ENCODE data around the gene HADHB. TPM values are rescaled to one million over a fixed set of nuclear protein-coding genes. Genes with fewer than 3 reads are reported as not detected.
A peak's percentile ranks its signal among the peaks of the same experiment; 100 is the strongest.

The HADHB gene
- total RNA-seq = 1,332 TPM
- long read RNA-seq, transcript HADHB-202 (14 exons, 1,588 nt) = minor isoform, 6 of 2,714 reads
- long read RNA-seq, transcript HADHB-208 (15 exons, 2,142 nt) = minor isoform, 33 of 2,714 reads
- long read RNA-seq, transcript HADHB-201 (16 exons, 2,044 nt) = major isoform, 2,431 of 2,714 reads
- long read RNA-seq, partial matches to known transcripts = 121 of 2,714 reads
- long read RNA-seq, other reads (novel, unspliced or antisense) = 119 of 2,714 reads

DNA sequence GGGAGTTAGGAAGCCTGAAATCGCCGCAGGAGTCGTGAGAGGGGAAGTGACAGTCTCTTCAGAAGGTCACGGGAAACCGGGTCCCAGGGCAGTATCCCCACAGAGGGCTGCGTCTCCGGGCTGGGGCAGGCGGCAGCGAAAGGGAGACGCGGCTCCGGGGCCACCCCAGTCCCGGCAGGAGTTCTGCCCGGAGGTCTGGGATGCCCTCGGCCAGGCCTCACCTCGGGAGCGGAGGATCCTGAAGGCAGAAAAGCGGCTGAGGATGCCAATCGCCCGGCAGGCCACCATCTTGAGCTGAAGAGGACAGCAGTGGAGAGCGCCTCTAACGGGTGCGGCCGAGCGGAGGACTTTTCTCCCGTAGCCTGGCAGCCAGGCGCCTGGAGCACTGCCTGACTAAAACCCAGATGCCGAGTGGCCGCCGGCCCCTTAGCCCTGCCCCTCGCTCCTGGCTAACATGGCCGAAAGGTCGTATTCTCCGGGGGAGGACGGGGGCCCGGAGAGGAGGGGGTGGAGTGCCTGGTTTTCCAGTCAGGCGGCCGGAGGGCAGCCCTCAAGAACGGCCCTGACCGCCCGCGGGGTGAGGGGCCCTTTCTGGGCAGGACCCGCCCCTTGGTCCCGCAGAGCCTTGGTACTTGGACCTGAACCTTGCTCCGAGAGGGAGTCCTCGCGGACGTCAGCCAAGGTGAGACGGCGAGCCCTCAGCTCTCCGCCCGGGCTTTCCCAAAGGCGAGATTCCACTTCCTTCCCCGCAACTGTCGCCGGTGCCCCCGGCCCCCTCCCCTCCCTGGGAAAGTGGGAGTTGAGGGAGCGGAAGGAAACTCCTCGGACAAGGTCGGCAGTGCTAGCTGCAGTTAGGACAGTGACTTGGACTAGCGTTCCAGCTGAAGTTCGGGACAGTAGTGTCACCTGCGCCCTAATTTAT is at the start of gene HADHB, which contains the start of gene HADHA:
Gene HADHB, plus strand, starts transcription at position 631 of the 922 bp plus-strand sequence. CDS start 9,316 bp downstream, outside the sequence.
Gene HADHA, minus strand, starts transcription at position 324 of the 922 bp plus-strand sequence. Its CDS starts 36 bp downstream, at position 288.
- H3K9me3 ChIP-seq (replicated peaks) = no peaks in the 10 kb centered on the region
- H3K36me3 ChIP-seq = no peaks in the 10 kb centered on the region
- peak within 1 kb of the TSS; percentile 99 for H3K27ac ChIP-seq (replicated peaks)
- H3K4me1 ChIP-seq = peaks cover 93% of the 10 kb centered on the region
- H3K27me3 ChIP-seq (ENCODE audit: low read depth) = no peaks in the 10 kb centered on the region
- peak; percentile 92 for DNase-seq
- TF ChIP-seq CTCF (IDR thresholded peaks at IDR 0.05; ENCODE audit: borderline replicate concordance) = peak; percentile 52
- peak within 1 kb of the TSS; percentile 90 for H3K4me3 ChIP-seq
- intact Hi-C loops (cut with micrococcal nuclease) = loop anchor here (5.0 kb wide), 1 partner anchor 33 kb away; no protein-coding TSS in a partner anchor

GRCh38 chr2:26195040-26195984 is 49.4 kb upstream of the HADHB start:
- no peak overlapping the region for H3K4me3 ChIP-seq
- H3K9me3 ChIP-seq (replicated peaks) = no peaks in the 10 kb centered on the region
- intact Hi-C loops (cut with micrococcal nuclease) = no loop called here
- TF ChIP-seq CTCF (IDR thresholded peaks at IDR 0.05; ENCODE audit: borderline replicate concordance) = no peak
- peaks cover 98% of the 10 kb centered on the region for H3K36me3 ChIP-seq
- H3K27me3 ChIP-seq (ENCODE audit: low read depth) = no peaks in the 10 kb centered on the region
- peaks cover 21% of the 10 kb centered on the region for H3K4me1 ChIP-seq
- DNase-seq = no peak
- no peak overlapping the region for H3K27ac ChIP-seq (replicated peaks)

DNA sequence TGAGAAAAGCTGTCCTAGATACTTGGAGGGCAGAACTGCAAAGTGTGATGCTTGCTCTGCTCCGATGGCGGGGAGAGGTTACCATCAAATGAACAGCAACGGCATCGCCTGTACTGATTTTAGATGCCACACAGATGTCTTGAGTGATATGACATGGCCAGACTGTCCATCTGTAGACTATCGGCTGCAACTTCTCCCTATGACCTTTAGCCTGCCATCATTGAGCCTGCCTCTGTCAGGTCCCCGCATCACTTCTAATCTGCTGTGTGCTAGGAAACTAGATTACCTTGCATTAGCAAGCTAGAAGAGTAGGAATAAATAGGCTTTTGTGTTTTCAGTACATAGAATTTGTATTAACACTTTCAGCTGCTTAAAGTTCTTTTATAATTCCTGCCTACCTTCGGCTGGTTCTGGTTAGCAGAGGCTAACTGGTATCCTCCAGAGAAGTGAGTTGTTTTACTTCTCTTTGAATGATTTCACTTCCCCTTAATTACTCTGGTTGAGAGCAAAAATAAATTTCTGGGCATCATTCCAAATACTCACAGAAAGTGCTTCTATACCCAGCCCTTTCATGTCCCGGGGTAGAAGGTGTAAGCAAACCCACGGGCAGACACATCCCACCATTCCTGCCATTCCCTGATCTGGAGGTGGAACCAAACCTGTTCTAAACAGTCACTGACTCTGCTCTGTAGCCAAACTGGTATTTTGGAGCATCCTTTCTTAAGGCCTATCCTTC is 47.9 kb upstream of the HADHB start:
- peaks cover 98% of the 10 kb centered on the region for H3K36me3 ChIP-seq
- no peak overlapping the region for H3K27ac ChIP-seq (replicated peaks)
- no peak for TF ChIP-seq CTCF (IDR thresholded peaks at IDR 0.05; ENCODE audit: borderline replicate concordance)
- no peaks in the 10 kb centered on the region for H3K27me3 ChIP-seq (ENCODE audit: low read depth)
- peaks cover 19% of the 10 kb centered on the region for H3K4me1 ChIP-seq
- no peaks in the 10 kb centered on the region for H3K9me3 ChIP-seq (replicated peaks)
- intact Hi-C loops (cut with micrococcal nuclease) = no loop called here
- DNase-seq = no peak
- no peak overlapping the region for H3K4me3 ChIP-seq

DNA sequence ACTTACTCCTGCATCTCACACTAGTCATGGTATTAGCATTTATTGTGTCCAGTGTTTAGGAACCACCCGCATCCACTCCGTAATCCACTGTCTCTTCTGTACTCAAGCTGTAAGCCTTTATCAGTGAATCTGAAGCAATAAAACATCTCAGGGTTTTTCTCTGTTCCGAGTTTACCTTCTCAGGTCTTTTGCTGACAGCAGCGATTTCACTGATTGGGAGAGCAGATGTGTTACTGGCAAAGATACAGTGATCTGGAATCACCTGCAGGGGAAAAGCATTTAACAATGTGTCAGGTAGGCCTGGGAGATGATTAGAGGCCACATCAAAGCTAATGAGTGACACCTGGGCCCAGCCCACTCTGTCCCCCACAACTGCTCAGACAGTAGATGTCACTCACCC is 47.2 kb upstream of the HADHB start:
- no peak for DNase-seq
- no peak overlapping the region for H3K4me3 ChIP-seq
- TF ChIP-seq CTCF (IDR thresholded peaks at IDR 0.05; ENCODE audit: borderline replicate concordance) = no peak
- H3K27me3 ChIP-seq (ENCODE audit: low read depth) = no peaks in the 10 kb centered on the region
- H3K9me3 ChIP-seq (replicated peaks) = no peaks in the 10 kb centered on the region
- H3K27ac ChIP-seq (replicated peaks) = no peak overlapping the region
- peaks cover 16% of the 10 kb centered on the region for H3K4me1 ChIP-seq
- peaks cover 98% of the 10 kb centered on the region for H3K36me3 ChIP-seq
- intact Hi-C loops (cut with micrococcal nuclease) = no loop called here

All from left ventricle myocardium inferior (tissue), 1 donor.